ENCODE results near the gene LRRC75A. TPM values are rescaled to one million over a fixed set of nuclear protein-coding genes. Genes with fewer than 3 reads are reported as not detected.

The LRRC75A gene
- total RNA-seq, 2 experiments from 2014 or later: 1.8 to 2.3 TPM

GRCh38 chr17:16492613-16493530 is 879 bp upstream of the LRRC75A start:
- Mint-ChIP-seq H3K36me3 (ENCODE audit: low read depth) (no peaks in the 10 kb centered on the region), H3K27me3 (peaks cover 4% of the 10 kb centered on the region), H3K4me1 (ENCODE audit: low read depth) (peaks cover 13% of the 10 kb centered on the region), H3K27ac (no peak overlapping the region), H3K9me3 (no peaks in the 10 kb centered on the region), H3K4me3 (peak overlapping the region; percentile 57)
- POLR2A ChIA-PET: interaction anchor here (0.8 to 0.9 kb wide), 2 partner anchors 49 to 125 kb away, joined by 3 read pairs; no protein-coding TSS in a partner anchor
- CTCF ChIA-PET: interaction anchor here (0.8 kb wide), 1 partner anchor 29 kb away, joined by 3 read pairs; no protein-coding TSS in a partner anchor
- peak; percentile 5 for DNase-seq
- TF ChIP-seq CTCF (IDR thresholded peaks at IDR 0.05): no peak
- intact Hi-C loops (cut with micrococcal nuclease): no loop called here
- ATAC-seq: no peak

GRCh38 chr17:16491131-16491702 is 776 bp downstream of the LRRC75A start:
- no peaks in the 10 kb centered on the region for H3K9me3 Mint-ChIP-seq
- ATAC-seq (peak; percentile 61), DNase-seq (peak; percentile 53)
- H3K27me3 Mint-ChIP-seq: peaks cover 4% of the 10 kb centered on the region
- peaks cover 13% of the 10 kb centered on the region for H3K4me1 Mint-ChIP-seq (ENCODE audit: low read depth)
- TF ChIP-seq CTCF (IDR thresholded peaks at IDR 0.05): no peak
- H3K4me3 Mint-ChIP-seq: peak overlapping the region; percentile 70
- intact Hi-C loops (cut with micrococcal nuclease): no loop called here
- H3K36me3 Mint-ChIP-seq (ENCODE audit: low read depth): no peaks in the 10 kb centered on the region
- ChIA-PET POLR2A (interaction anchor here (0.6 to 1.3 kb wide), 3 partner anchors 26 to 51 kb away, joined by 3 read pairs; no protein-coding TSS in a partner anchor), CTCF (interaction anchor here (1.2 to 2.7 kb wide), 3 partner anchors 16 to 38 kb away, joined by 4 to 10 read pairs (median 5); no protein-coding TSS in a partner anchor)
- no peak overlapping the region for H3K27ac Mint-ChIP-seq

GRCh38 chr17:16489431-16489830 is 2.6 kb downstream of the LRRC75A start:
- ChIA-PET POLR2A (interaction anchor here (0.8 to 1.3 kb wide), 2 partner anchors 37 to 45 kb away, joined by 3 to 4 read pairs; no protein-coding TSS in a partner anchor), CTCF (interaction anchor here (1.2 to 2.7 kb wide), 4 partner anchors 17 to 125 kb away, joined by 3 to 10 read pairs (median 4); no protein-coding TSS in a partner anchor)
- DNase-seq: no peak
- Mint-ChIP-seq H3K4me1 (ENCODE audit: low read depth) (peaks cover 13% of the 10 kb centered on the region), H3K27me3 (peaks cover 3% of the 10 kb centered on the region), H3K4me3 (no peak overlapping the region), H3K36me3 (ENCODE audit: low read depth) (no peaks in the 10 kb centered on the region), H3K9me3 (no peaks in the 10 kb centered on the region), H3K27ac (no peak overlapping the region)
- ATAC-seq: no peak
- intact Hi-C loops (cut with micrococcal nuclease): no loop called here
- TF ChIP-seq CTCF (IDR thresholded peaks at IDR 0.05): no peak

- no peak for DNase-seq
- peaks cover 3% of the 10 kb centered on the region for H3K27me3 Mint-ChIP-seq
- TF ChIP-seq CTCF (IDR thresholded peaks at IDR 0.05): no peak
- CTCF ChIA-PET: interaction anchor here (1.2 to 2.7 kb wide), 3 partner anchors 17 to 35 kb away, joined by 3 to 10 read pairs (median 3); no protein-coding TSS in a partner anchor
- H3K4me1 Mint-ChIP-seq (ENCODE audit: low read depth): peaks cover 13% of the 10 kb centered on the region
- H3K27ac Mint-ChIP-seq: no peak overlapping the region
- POLR2A ChIA-PET: interaction anchor here (0.8 to 1.0 kb wide), 2 partner anchors 37 to 45 kb away, joined by 3 to 5 read pairs; no protein-coding TSS in a partner anchor
- H3K9me3 Mint-ChIP-seq: no peaks in the 10 kb centered on the region
- H3K4me3 Mint-ChIP-seq: no peak overlapping the region
- H3K36me3 Mint-ChIP-seq (ENCODE audit: low read depth): no peaks in the 10 kb centered on the region
- intact Hi-C loops (cut with micrococcal nuclease): no loop called here
- no peak for ATAC-seq
These were observed 3.0 kb downstream of the LRRC75A start for GRCh38 chr17:16488968-16489337.

Data from activated CD8-positive, alpha-beta T cell treated with anti-CD3 and anti-CD28 coated beads for 36 hours (primary cell).